DND-41 (cell line): ENCODE data around the gene FAM53A.
"Not testable (repeated sequence)": the region's sequence is repeated elsewhere in the genome, so short reads cannot be mapped to it uniquely, and the experiment has no call there.

Experiments
- ATAC-seq: fragments of 200-7000 bp; cut with Tn5 transposase; 3 replicates; pipeline ENCODE4 v1.9.1; 2021; ENCODE audit warnings: low read depth; ENCODE audit not compliant: insufficient read depth
- DNase-seq: peaks from one replicate; pipeline ENCODE4 v3.0.0-alpha.2; 2020
- H2AFZ ChIP-seq: 2 replicates; pipeline ENCODE4 v1.6.0; 2012; ENCODE audit warnings: low read depth, low read length
- H3K27ac ChIP-seq: 2 replicates; pipeline ENCODE4 v1.5.1; 2012; ENCODE audit warnings: low read length, inconsistent platforms
- H3K27me3 ChIP-seq: fragments of 200-600 bp; sonication (generic); 2 replicates; pipeline ENCODE4 v1.6.0; 2012; ENCODE audit warnings: low read length, mild to moderate bottlenecking, inconsistent platforms; ENCODE audit not compliant: insufficient read depth, poor library complexity
- H3K36me3 ChIP-seq: 2 replicates; pipeline ENCODE4 v1.5.1; 2012; ENCODE audit warnings: low read length, inconsistent platforms; ENCODE audit not compliant: insufficient read depth
- H3K4me1 ChIP-seq: 2 replicates; pipeline ENCODE4 v1.5.1; 2012; ENCODE audit warnings: mild to moderate bottlenecking, low read length; ENCODE audit not compliant: insufficient read depth
- H3K4me2 ChIP-seq: 2 replicates; pipeline ENCODE4 v1.6.0; 2012; ENCODE audit warnings: mild to moderate bottlenecking, moderate library complexity, low read length, inconsistent platforms; ENCODE audit not compliant: insufficient read depth
- H3K4me3 ChIP-seq, 2 experiments: fragments of 200-600 bp in 1 of 2; shearing (Covaris generic) in 1 of 2; 2 replicates each; pipeline ENCODE4 v1.5.1; 2012 to 2016; ENCODE audit warnings: inconsistent platforms in 2 of 2, low read length in 2 of 2, mild to moderate bottlenecking in 2 of 2, low read depth in 1 of 2, moderate library complexity in 1 of 2
- H3K79me2 ChIP-seq: 2 replicates; pipeline ENCODE4 v1.6.0; 2012; ENCODE audit warnings: low read length, inconsistent platforms; ENCODE audit not compliant: insufficient read depth
- H3K9ac ChIP-seq: 2 replicates; pipeline ENCODE4 v1.6.0; 2012; ENCODE audit warnings: low read depth, mild to moderate bottlenecking, inconsistent platforms, low read length, moderate library complexity
- H3K9me3 ChIP-seq: 2 replicates; pipeline ENCODE4 v1.5.1; 2012; ENCODE audit warnings: low read length, moderate library complexity, mild to moderate bottlenecking, inconsistent platforms; ENCODE audit not compliant: insufficient read depth, severe bottlenecking
- H4K20me1 ChIP-seq: 2 replicates; pipeline ENCODE4 v1.6.0; 2012; ENCODE audit warnings: low read length; ENCODE audit not compliant: insufficient read depth
- CTCF ChIP-seq: IDR thresholded peaks from 2 replicates; pipeline ENCODE4 v1.5.1; 2012; ENCODE audit warnings: borderline replicate concordance, low read length, moderate library complexity, mild to moderate bottlenecking; ENCODE audit not compliant: poor library complexity, severe bottlenecking; ENCODE audit errors: extremely low read depth
- EZH2 ChIP-seq: IDR thresholded peaks from 3 replicates; pipeline ENCODE4 v1.6.1; 2012; ENCODE audit warnings: borderline replicate concordance, low read depth, mild to moderate bottlenecking, moderate library complexity, low read length, inconsistent platforms; ENCODE audit not compliant: severe bottlenecking

The FAM53A gene

GRCh38 chr4:1674682-1675081 lies 9.4 kb downstream of the FAM53A start:
- no peaks in the 10 kb centered on the region for H3K79me2 ChIP-seq
- TF ChIP-seq CTCF = no peak
- TF ChIP-seq EZH2 = no peak
- H3K9ac ChIP-seq = no peak overlapping the region
- H3K4me2 ChIP-seq = no peak overlapping the region
- DNase-seq = no peak
- no peak overlapping the region for H3K27ac ChIP-seq
- H3K4me1 ChIP-seq = no peaks in the 10 kb centered on the region
- no peaks in the 10 kb centered on the region for H3K36me3 ChIP-seq
- no peak overlapping the region for H3K4me3 ChIP-seq
- no peaks in the 10 kb centered on the region for H4K20me1 ChIP-seq
- H3K9me3 ChIP-seq = no peaks in the 10 kb centered on the region
- H2AFZ ChIP-seq = no peak overlapping the region
- H3K27me3 ChIP-seq = no peaks in the 10 kb centered on the region
- ATAC-seq = no peak

- H3K36me3 ChIP-seq = no peaks in the 10 kb centered on the region
- ATAC-seq = no peak
These were observed 10.4 kb downstream of the FAM53A start for GRCh38 chr4:1673671-1674070.

GRCh38 chr4:1671011-1671410 lies 13.1 kb downstream of the FAM53A start:
- H3K4me3 ChIP-seq, H3K4me2 ChIP-seq, ATAC-seq, H3K79me2 ChIP-seq, H3K36me3 ChIP-seq, DNase-seq, H3K27ac ChIP-seq, H4K20me1 ChIP-seq, H3K9ac ChIP-seq, H2AFZ ChIP-seq, H3K4me1 ChIP-seq, H3K27me3 ChIP-seq, H3K9me3 ChIP-seq: not testable (repeated sequence)

More at GRCh38 chr4:1673671-1674070, 10.4 kb downstream of the FAM53A start:
- no peaks in the 10 kb centered on the region for H3K4me1 ChIP-seq
- H3K4me3 ChIP-seq = no peak overlapping the region
- H2AFZ ChIP-seq = no peak overlapping the region
- no peaks in the 10 kb centered on the region for H3K79me2 ChIP-seq
- H3K4me2 ChIP-seq = no peak overlapping the region
- H3K9ac ChIP-seq = no peak overlapping the region
- no peaks in the 10 kb centered on the region for H4K20me1 ChIP-seq
- no peaks in the 10 kb centered on the region for H3K9me3 ChIP-seq
- TF ChIP-seq EZH2 (no peak), CTCF (no peak)
- H3K27ac ChIP-seq = no peak overlapping the region
- DNase-seq = no peak
- H3K27me3 ChIP-seq = no peaks in the 10 kb centered on the region

- no peak for ATAC-seq
- H3K4me2 ChIP-seq = no peak overlapping the region
- no peak for TF ChIP-seq CTCF
- TF ChIP-seq EZH2 = no peak
These were observed 13.8 kb downstream of the FAM53A start for GRCh38 chr4:1670279-1670678.

More at GRCh38 chr4:1670279-1670678, 13.8 kb downstream of the FAM53A start:
- H3K36me3 ChIP-seq = no peaks in the 10 kb centered on the region
- H3K27ac ChIP-seq = no peak overlapping the region
- H3K27me3 ChIP-seq = no peaks in the 10 kb centered on the region
- no peak overlapping the region for H3K4me3 ChIP-seq
- H3K79me2 ChIP-seq = no peaks in the 10 kb centered on the region
- no peak overlapping the region for H2AFZ ChIP-seq
- H3K4me1 ChIP-seq = no peaks in the 10 kb centered on the region
- no peak for DNase-seq
- H3K9ac ChIP-seq = no peak overlapping the region
- H4K20me1 ChIP-seq = no peaks in the 10 kb centered on the region
- H3K9me3 ChIP-seq = no peaks in the 10 kb centered on the region
